Fibroblast of lung (primary cell): ENCODE results near the gene APOBEC3H. TPM values are rescaled to one million over a fixed set of nuclear protein-coding genes. Genes with fewer than 3 reads are reported as not detected.

ENCODE experiments used
- DNase-seq, 2 donors: peaks; one replicate each; pipeline versions ENCODE4 v3.0.0 to v3.0.0-alpha.2; 2010; ENCODE audit warnings: low read depth in 2 of 2
- H2AFZ ChIP-seq: 2 replicates; pipeline ENCODE4 v1.5.1; 2012; ENCODE audit warnings: low read length, control low read depth, inconsistent platforms
- H3K27ac ChIP-seq: 2 replicates; pipeline ENCODE4 v1.5.1; 2011; ENCODE audit warnings: low read length, control low read depth; ENCODE audit not compliant: insufficient read depth
- H3K27me3 ChIP-seq: 2 replicates; pipeline ENCODE4 v1.5.1; 2011; ENCODE audit warnings: mild to moderate bottlenecking, low read length; ENCODE audit not compliant: control insufficient read depth, insufficient read depth
- H3K36me3 ChIP-seq: 2 replicates; pipeline ENCODE4 v1.5.1; 2011; ENCODE audit warnings: low read length; ENCODE audit not compliant: control insufficient read depth, insufficient read depth
- H3K4me1 ChIP-seq: 2 replicates; pipeline ENCODE4 v1.5.1; 2011; ENCODE audit warnings: low read length; ENCODE audit not compliant: control insufficient read depth, insufficient read depth; ENCODE audit errors: extremely low read depth
- H3K4me2 ChIP-seq: 2 replicates; pipeline ENCODE4 v1.5.1; 2011; ENCODE audit warnings: low read length, control low read depth; ENCODE audit not compliant: insufficient read depth; ENCODE audit errors: extremely low read depth
- H3K4me3 ChIP-seq, 4 experiments: fragments of 200-600 bp in 1 of 4; sonication (generic) in 1 of 4; replicated peaks in 1 of 4; 2 replicates each; pipeline ENCODE4 v1.5.1; 2011 to 2016; ENCODE audit warnings: low read length in 4 of 4, low read depth in 3 of 4, mild to moderate bottlenecking in 3 of 4, control low read depth in 2 of 4, inconsistent platforms in 1 of 4, mixed read lengths in 1 of 4; ENCODE audit not compliant: insufficient read depth in 1 of 4; ENCODE audit errors: control extremely low read depth in 1 of 4
- H3K79me2 ChIP-seq: 2 replicates; pipeline ENCODE4 v1.5.1; 2012; ENCODE audit warnings: mild to moderate bottlenecking, low read length, inconsistent platforms; ENCODE audit not compliant: control insufficient read depth, insufficient read depth
- H3K9ac ChIP-seq: 2 replicates; pipeline ENCODE4 v1.5.1; 2011; ENCODE audit warnings: mild to moderate bottlenecking, low read length, control low read depth; ENCODE audit not compliant: insufficient read depth
- H3K9me3 ChIP-seq: 2 replicates; pipeline ENCODE4 v1.5.1; 2012; ENCODE audit warnings: low read depth, low read length; ENCODE audit not compliant: control insufficient read depth, insufficient read depth
- H4K20me1 ChIP-seq: 2 replicates; pipeline ENCODE4 v1.5.1; 2011; ENCODE audit warnings: low read length; ENCODE audit not compliant: control insufficient read depth, insufficient read depth; ENCODE audit errors: extremely low read depth
- CTCF ChIP-seq, 2 donors: IDR thresholded peaks in 1 of 2; conservative IDR thresholded peaks in 1 of 2; 1 replicate in 1 of 2; 2 replicates in 1 of 2; pipeline ENCODE4 v1.5.1; 2011 to 2012; ENCODE audit warnings: low read length in 2 of 2, control low read depth in 1 of 2, inconsistent platforms in 1 of 2, low read depth in 1 of 2, mild to moderate bottlenecking in 1 of 2
- EZH2 ChIP-seq: IDR thresholded peaks from 2 replicates; pipeline ENCODE4 v1.5.1; 2012; ENCODE audit warnings: low read length, control low read depth, mild to moderate bottlenecking; ENCODE audit errors: missing control alignments
- polyA plus RNA-seq, 2 donors: library from polyadenylated mRNA; depleted of rRNA in 1 of 2; stranded (reverse) in 1 of 2; unstranded in 1 of 2; fragments of >200 nt; gene quantifications; 2 replicates each; pipeline ENCODE4 v1.2.1, GENCODE V29; 2011 to 2012; ENCODE audit warnings: missing spikeins in 1 of 2
- total RNA-seq: library from RNA; depleted of rRNA; stranded (reverse); fragments of >200 nt; gene quantifications from 2 replicates; pipeline ENCODE4 v1.2.1, GENCODE V29; 2014

APOBEC3H gene
- total and polyA plus RNA-seq, 2 donors (not counting 1 experiment from before 2014, with no cell fraction given): 0.20 to 1.3 TPM

DNA sequence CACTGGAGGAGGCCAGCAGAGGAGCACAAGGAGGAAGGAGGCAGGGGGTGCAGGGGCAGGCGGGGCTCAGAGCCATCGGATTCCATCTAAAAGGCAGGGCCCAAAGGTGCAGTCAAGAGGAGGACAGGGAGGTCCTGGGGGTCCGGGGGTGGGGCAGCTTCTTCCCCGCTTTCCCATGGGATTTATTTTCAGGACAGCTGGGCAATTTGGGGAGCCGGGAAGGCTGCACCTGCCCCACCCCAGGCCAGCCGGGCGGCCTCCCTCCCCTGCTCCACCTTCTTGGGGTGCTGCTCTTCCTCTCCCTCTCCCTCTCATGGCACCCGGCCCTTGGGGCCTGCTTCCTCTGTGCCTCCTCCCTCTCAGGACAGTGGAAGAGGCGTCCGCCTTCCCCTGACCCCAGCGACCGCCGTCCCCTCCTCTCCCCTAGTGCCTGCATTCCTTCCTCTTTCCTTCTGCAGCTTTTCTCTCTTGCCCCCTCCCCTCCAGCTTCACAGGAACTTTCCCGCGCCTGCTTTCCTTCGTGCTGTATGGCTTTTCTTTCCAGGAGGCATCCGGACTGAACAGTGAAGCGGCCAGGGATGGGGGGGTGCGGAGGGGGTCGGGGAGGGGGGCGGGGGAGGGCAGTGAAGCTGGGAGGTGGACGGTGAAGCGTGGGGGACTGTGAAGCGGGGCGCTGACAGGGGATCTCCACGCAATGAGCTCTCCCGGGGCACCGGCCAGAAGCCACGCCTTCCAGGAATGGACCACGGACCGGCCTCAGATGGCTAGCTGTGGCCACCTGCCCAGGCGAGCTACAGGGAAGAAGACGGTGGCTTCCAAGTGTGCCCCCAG, 26.9 kb downstream of the APOBEC3H start:
- Histone ChIP-seq H3K4me3 (no peak overlapping the region), H3K27ac (no peak overlapping the region), H4K20me1 (no peaks in the 10 kb centered on the region), H3K36me3 (no peaks in the 10 kb centered on the region), H2AFZ (no peak overlapping the region), H3K4me2 (no peak overlapping the region), H3K9me3 (no peaks in the 10 kb centered on the region), H3K4me1 (no peaks in the 10 kb centered on the region), H3K27me3 (peaks cover 4% of the 10 kb centered on the region), H3K79me2 (no peaks in the 10 kb centered on the region), H3K9ac (no peak overlapping the region)
- no peak for DNase-seq
- TF ChIP-seq CTCF (conservative IDR thresholded peaks at IDR 0.05 in 1 of 2, IDR thresholded peaks at IDR 0.05 in 1 of 2; ENCODE audit: low read depth in 1 of 2, low read length in 2 of 2) (no peak), EZH2 (no peak)

GRCh38 chr22:39125622-39126021, 28.6 kb downstream of the APOBEC3H start:
- no peak overlapping the region for H2AFZ ChIP-seq
- no peaks in the 10 kb centered on the region for H3K36me3 ChIP-seq
- H3K4me3 ChIP-seq: no peak overlapping the region
- no peak overlapping the region for H3K9ac ChIP-seq
- H3K4me2 ChIP-seq: no peak overlapping the region
- TF ChIP-seq CTCF (conservative IDR thresholded peaks at IDR 0.05 in 1 of 2, IDR thresholded peaks at IDR 0.05 in 1 of 2; ENCODE audit: low read depth in 1 of 2, low read length in 2 of 2): no peak
- no peak for TF ChIP-seq EZH2
- peaks cover 3% of the 10 kb centered on the region for H3K27me3 ChIP-seq
- H3K4me1 ChIP-seq: no peaks in the 10 kb centered on the region
- DNase-seq: no peak
- no peaks in the 10 kb centered on the region for H3K79me2 ChIP-seq
- no peak overlapping the region for H3K27ac ChIP-seq
- no peaks in the 10 kb centered on the region for H3K9me3 ChIP-seq
- no peaks in the 10 kb centered on the region for H4K20me1 ChIP-seq

GRCh38 chr22:39128508-39128907, 31.5 kb downstream of the APOBEC3H start:
- no peaks in the 10 kb centered on the region for H3K36me3 ChIP-seq
- no peaks in the 10 kb centered on the region for H3K27me3 ChIP-seq
- H3K9me3 ChIP-seq: no peaks in the 10 kb centered on the region
- H3K79me2 ChIP-seq: no peaks in the 10 kb centered on the region
- no peak for DNase-seq
- H2AFZ ChIP-seq: no peak overlapping the region
- H3K9ac ChIP-seq: no peak overlapping the region
- H3K4me2 ChIP-seq: no peak overlapping the region
- no peaks in the 10 kb centered on the region for H4K20me1 ChIP-seq
- H3K4me1 ChIP-seq: peaks cover 9% of the 10 kb centered on the region
- H3K27ac ChIP-seq: no peak overlapping the region
- no peak for TF ChIP-seq CTCF (conservative IDR thresholded peaks at IDR 0.05 in 1 of 2, IDR thresholded peaks at IDR 0.05 in 1 of 2; ENCODE audit: low read depth in 1 of 2, low read length in 2 of 2)
- no peak for TF ChIP-seq EZH2
- no peak overlapping the region for H3K4me3 ChIP-seq
